DND-41 (cell line): ENCODE data around the gene PPP1R13B.

Experiments
- ATAC-seq: fragments of 200-7000 bp; cut with Tn5 transposase; 3 replicates; pipeline ENCODE4 v1.9.1; 2021; ENCODE audit warnings: low read depth; ENCODE audit not compliant: insufficient read depth
- DNase-seq: peaks from one replicate; pipeline ENCODE4 v3.0.0-alpha.2; 2020
- H2AFZ ChIP-seq: 2 replicates; pipeline ENCODE4 v1.6.0; 2012; ENCODE audit warnings: low read depth, low read length
- H3K27ac ChIP-seq: 2 replicates; pipeline ENCODE4 v1.5.1; 2012; ENCODE audit warnings: low read length, inconsistent platforms
- H3K27me3 ChIP-seq: fragments of 200-600 bp; sonication (generic); 2 replicates; pipeline ENCODE4 v1.6.0; 2012; ENCODE audit warnings: low read length, mild to moderate bottlenecking, inconsistent platforms; ENCODE audit not compliant: insufficient read depth, poor library complexity
- H3K36me3 ChIP-seq: 2 replicates; pipeline ENCODE4 v1.5.1; 2012; ENCODE audit warnings: low read length, inconsistent platforms; ENCODE audit not compliant: insufficient read depth
- H3K4me1 ChIP-seq: 2 replicates; pipeline ENCODE4 v1.5.1; 2012; ENCODE audit warnings: mild to moderate bottlenecking, low read length; ENCODE audit not compliant: insufficient read depth
- H3K4me2 ChIP-seq: 2 replicates; pipeline ENCODE4 v1.6.0; 2012; ENCODE audit warnings: mild to moderate bottlenecking, moderate library complexity, low read length, inconsistent platforms; ENCODE audit not compliant: insufficient read depth
- H3K4me3 ChIP-seq, 2 experiments: fragments of 200-600 bp in 1 of 2; shearing (Covaris generic) in 1 of 2; 2 replicates each; pipeline ENCODE4 v1.5.1; 2012 to 2016; ENCODE audit warnings: inconsistent platforms in 2 of 2, low read length in 2 of 2, mild to moderate bottlenecking in 2 of 2, low read depth in 1 of 2, moderate library complexity in 1 of 2
- H3K79me2 ChIP-seq: 2 replicates; pipeline ENCODE4 v1.6.0; 2012; ENCODE audit warnings: low read length, inconsistent platforms; ENCODE audit not compliant: insufficient read depth
- H3K9ac ChIP-seq: 2 replicates; pipeline ENCODE4 v1.6.0; 2012; ENCODE audit warnings: low read depth, mild to moderate bottlenecking, inconsistent platforms, low read length, moderate library complexity
- H3K9me3 ChIP-seq: 2 replicates; pipeline ENCODE4 v1.5.1; 2012; ENCODE audit warnings: low read length, moderate library complexity, mild to moderate bottlenecking, inconsistent platforms; ENCODE audit not compliant: insufficient read depth, severe bottlenecking
- H4K20me1 ChIP-seq: 2 replicates; pipeline ENCODE4 v1.6.0; 2012; ENCODE audit warnings: low read length; ENCODE audit not compliant: insufficient read depth
- EZH2 ChIP-seq: IDR thresholded peaks from 3 replicates; pipeline ENCODE4 v1.6.1; 2012; ENCODE audit warnings: borderline replicate concordance, low read depth, mild to moderate bottlenecking, moderate library complexity, low read length, inconsistent platforms; ENCODE audit not compliant: severe bottlenecking
- TF ChIP-seq, protein P1 (sequence below): IDR thresholded peaks from 2 replicates; pipeline ENCODE4 v1.5.1; 2012; ENCODE audit warnings: borderline replicate concordance, low read length, moderate library complexity, mild to moderate bottlenecking; ENCODE audit not compliant: poor library complexity, severe bottlenecking; ENCODE audit errors: extremely low read depth

The PPP1R13B gene

DNA sequence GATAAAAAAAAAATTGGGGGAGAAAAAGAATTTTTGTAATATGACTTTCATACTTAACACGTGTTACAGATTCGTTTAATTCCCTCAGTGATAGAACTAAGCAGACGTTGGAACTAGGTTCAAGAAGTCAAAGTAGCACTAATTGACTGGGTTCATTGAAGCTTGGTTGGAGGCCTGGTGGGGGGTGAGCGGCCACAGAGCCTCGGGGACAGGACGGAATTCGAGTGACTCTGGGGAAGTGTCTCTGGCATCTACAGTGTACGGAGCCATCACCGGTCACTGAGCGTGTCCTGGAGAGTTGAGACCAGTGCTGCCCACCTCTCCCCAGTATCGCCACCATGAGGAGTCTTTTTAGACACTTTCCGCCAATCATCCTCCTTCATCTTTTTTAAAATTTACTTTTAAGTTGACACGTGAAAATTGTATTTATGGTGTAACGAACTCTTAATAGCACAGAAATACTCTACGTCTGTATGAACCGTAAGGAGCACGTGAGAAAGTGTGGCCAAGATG lies 130.4 kb downstream of the PPP1R13B start:
- H3K4me2 ChIP-seq, result peak overlapping the region; percentile 97
- H3K27ac ChIP-seq, result peak overlapping the region; percentile 48; the same call in 1 of the 2 replicates
- DNase-seq, result no peak
- peaks cover 90% of the 10 kb centered on the region for H3K79me2 ChIP-seq
- no peak overlapping the region for H2AFZ ChIP-seq
- TF ChIP-seq, protein P1, sequence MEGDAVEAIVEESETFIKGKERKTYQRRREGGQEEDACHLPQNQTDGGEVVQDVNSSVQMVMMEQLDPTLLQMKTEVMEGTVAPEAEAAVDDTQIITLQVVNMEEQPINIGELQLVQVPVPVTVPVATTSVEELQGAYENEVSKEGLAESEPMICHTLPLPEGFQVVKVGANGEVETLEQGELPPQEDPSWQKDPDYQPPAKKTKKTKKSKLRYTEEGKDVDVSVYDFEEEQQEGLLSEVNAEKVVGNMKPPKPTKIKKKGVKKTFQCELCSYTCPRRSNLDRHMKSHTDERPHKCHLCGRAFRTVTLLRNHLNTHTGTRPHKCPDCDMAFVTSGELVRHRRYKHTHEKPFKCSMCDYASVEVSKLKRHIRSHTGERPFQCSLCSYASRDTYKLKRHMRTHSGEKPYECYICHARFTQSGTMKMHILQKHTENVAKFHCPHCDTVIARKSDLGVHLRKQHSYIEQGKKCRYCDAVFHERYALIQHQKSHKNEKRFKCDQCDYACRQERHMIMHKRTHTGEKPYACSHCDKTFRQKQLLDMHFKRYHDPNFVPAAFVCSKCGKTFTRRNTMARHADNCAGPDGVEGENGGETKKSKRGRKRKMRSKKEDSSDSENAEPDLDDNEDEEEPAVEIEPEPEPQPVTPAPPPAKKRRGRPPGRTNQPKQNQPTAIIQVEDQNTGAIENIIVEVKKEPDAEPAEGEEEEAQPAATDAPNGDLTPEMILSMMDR, result no peak
- TF ChIP-seq EZH2, result no peak
- no peak for ATAC-seq
- H3K27me3 ChIP-seq, result no peaks in the 10 kb centered on the region
- peak overlapping the region; percentile 67 to 84; a peak in 3 of 4 replicates for H3K4me3 ChIP-seq
- peaks cover 35% of the 10 kb centered on the region for H3K36me3 ChIP-seq
- peak overlapping the region; percentile 76 for H3K9ac ChIP-seq
- H4K20me1 ChIP-seq, result peaks cover 64% of the 10 kb centered on the region
- H3K4me1 ChIP-seq, result peaks cover 47% of the 10 kb centered on the region
- no peaks in the 10 kb centered on the region for H3K9me3 ChIP-seq

DNA sequence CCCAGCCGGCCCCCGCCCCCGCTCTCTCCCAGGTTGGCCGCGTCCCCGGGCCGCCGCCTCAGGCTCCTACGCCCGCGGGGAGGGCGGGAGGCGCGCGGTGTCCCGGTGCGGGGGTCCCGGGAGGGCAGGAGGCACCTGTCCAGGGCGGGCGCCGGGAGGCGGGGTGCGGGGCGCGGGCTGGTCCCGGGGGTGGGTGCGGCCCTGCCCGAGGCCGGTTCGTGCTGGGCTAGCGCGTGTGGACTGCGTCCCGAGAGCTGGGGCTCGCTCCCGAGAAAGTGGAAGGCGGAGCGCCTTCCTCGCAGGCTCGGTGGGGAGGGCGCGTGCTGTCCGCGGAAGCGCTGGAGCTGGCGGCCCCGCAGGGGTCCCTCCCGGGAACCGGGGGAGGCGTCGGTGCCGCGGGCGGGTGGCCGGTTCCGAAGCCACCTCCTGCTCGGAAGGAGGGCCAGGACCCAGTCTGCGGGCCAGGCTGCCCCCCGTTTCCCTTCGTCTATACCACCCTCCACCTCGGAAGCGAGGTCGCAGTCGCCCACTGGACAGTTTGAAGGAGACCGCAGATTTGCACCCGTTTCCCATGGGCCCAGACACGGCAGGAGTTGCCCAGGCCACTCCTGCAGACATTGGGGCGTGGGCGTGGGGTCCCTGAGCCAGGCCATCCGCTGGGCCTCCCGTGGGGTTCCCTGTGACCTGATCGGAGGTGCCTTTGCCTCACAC lies 131.1 kb downstream of the PPP1R13B start:
- H3K4me2 ChIP-seq, result peak overlapping the region; percentile 97
- TF ChIP-seq, protein P1, result no peak
- TF ChIP-seq EZH2, result no peak
- H3K9ac ChIP-seq, result peak overlapping the region; percentile 76
- peaks cover 67% of the 10 kb centered on the region for H4K20me1 ChIP-seq
- H2AFZ ChIP-seq, result peak overlapping the region; percentile 82
- H3K79me2 ChIP-seq, result peaks cover 90% of the 10 kb centered on the region
- peaks cover 39% of the 10 kb centered on the region for H3K36me3 ChIP-seq
- no peak for ATAC-seq
- no peaks in the 10 kb centered on the region for H3K9me3 ChIP-seq
- H3K4me3 ChIP-seq, result peak overlapping the region; percentile 67 to 84; a peak in 3 of 4 replicates
- no peaks in the 10 kb centered on the region for H3K27me3 ChIP-seq
- H3K27ac ChIP-seq, result peak overlapping the region; percentile 48; the same call in 1 of the 2 replicates
- DNase-seq, result peak; percentile 34
- peaks cover 54% of the 10 kb centered on the region for H3K4me1 ChIP-seq

DNA sequence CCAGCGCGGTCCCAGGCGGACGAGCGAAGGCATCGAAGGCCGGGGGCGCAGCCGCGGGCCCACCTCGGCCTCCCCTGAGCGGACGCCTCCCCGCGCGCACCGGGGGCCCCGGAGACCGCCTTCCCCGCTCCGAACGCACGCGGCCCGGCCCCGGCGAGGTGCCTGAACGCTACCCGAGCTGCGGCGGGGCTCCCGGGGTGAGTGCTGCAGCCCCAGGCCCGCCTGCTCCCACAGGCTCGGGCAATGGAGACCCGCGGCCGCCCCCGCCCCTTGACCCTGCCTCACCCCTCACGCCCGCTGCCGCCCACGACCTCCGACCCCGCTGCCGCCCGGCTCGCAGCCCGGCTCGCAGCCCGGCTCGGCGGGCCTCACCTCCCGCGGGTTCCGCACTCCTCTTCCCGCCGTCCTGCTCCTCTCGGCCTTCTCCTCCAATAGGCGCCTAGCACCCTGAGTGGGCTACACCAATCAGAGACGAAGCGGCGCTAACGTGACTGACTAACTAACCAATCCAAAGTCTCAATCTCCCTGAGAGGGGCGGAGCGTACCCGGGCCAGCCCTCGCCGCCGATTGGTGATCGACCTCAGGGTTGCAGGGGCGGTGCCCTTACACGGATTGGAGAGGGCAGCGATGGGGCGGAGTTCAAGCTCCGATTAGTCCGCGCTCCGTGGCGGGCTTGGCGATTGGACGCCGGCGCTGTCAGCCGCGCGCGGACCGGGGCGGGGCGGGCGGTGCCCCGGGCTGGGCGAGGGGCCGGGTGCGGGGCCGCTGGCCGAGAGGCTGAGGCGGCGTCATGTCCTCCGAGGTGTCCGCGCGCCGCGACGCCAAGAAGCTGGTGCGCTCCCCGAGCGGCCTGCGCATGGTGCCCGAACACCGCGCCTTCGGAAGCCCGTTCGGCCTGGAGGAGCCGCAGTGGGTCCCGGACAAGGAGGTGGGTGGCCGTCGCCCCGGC lies 132.0 kb downstream of the PPP1R13B start, which contains the start of the genes XRCC3 and ZFYVE21:
Gene XRCC3 (minus strand): TSS at position 400 of the 949 bp plus-strand sequence. CDS start 4,364 bp downstream, outside the sequence.
Gene ZFYVE21 (plus strand): TSS at position 759 of the 949 bp plus-strand sequence. CDS start 32 bp downstream, at position 791.
- Histone ChIP-seq H3K9me3 (no peaks in the 10 kb centered on the region), H3K4me1 (peaks cover 57% of the 10 kb centered on the region), H3K4me3 (peak within 1 kb of the TSS; percentile 70 to 84; a peak in 3 of 4 replicates), H4K20me1 (peaks cover 64% of the 10 kb centered on the region), H3K36me3 (peaks cover 41% of the 10 kb centered on the region), H3K4me2 (peak within 1 kb of the TSS; percentile 97), H3K27ac (peak within 1 kb of the TSS; percentile 80), H3K27me3 (no peaks in the 10 kb centered on the region), H3K9ac (peak within 1 kb of the TSS; percentile 95), H3K79me2 (peaks cover 88% of the 10 kb centered on the region), H2AFZ (peak within 1 kb of the TSS; percentile 82)
- DNase-seq, result peak; percentile 100
- peak; percentile 94 for ATAC-seq
- TF ChIP-seq, protein P1, result no peak
- TF ChIP-seq EZH2, result no peak
